Stimulated activated naive CD8-positive, alpha-beta T cell treated with anti-CD3 and anti-CD28 coated beads, Interleukin-15, Interleukin-2, amounts not matched to agents 100 ng/mL and 50 ng/mL, for 24 hours (primary cell): ENCODE results near the gene GPX5.

Experiments
- H3K27ac Mint-ChIP-seq: one replicate; pipeline ENCODE4 v1.8.0; 2021; ENCODE audit warnings: mild to moderate bottlenecking, mixed read lengths
- H3K27me3 Mint-ChIP-seq: one replicate; pipeline ENCODE4 v1.8.0; 2021; ENCODE audit warnings: mixed read lengths
- H3K36me3 Mint-ChIP-seq: one replicate; pipeline ENCODE4 v1.8.0; 2021; ENCODE audit warnings: low read depth, mixed read lengths
- H3K4me1 Mint-ChIP-seq: one replicate; pipeline ENCODE4 v1.8.0; 2021; ENCODE audit warnings: low read depth, mixed read lengths
- H3K4me3 Mint-ChIP-seq: one replicate; pipeline ENCODE4 v1.8.0; 2021; ENCODE audit warnings: mild to moderate bottlenecking, mixed read lengths
- H3K9me3 Mint-ChIP-seq: one replicate; pipeline ENCODE4 v1.8.0; 2021; ENCODE audit warnings: mixed read lengths

The GPX5 gene

DNA sequence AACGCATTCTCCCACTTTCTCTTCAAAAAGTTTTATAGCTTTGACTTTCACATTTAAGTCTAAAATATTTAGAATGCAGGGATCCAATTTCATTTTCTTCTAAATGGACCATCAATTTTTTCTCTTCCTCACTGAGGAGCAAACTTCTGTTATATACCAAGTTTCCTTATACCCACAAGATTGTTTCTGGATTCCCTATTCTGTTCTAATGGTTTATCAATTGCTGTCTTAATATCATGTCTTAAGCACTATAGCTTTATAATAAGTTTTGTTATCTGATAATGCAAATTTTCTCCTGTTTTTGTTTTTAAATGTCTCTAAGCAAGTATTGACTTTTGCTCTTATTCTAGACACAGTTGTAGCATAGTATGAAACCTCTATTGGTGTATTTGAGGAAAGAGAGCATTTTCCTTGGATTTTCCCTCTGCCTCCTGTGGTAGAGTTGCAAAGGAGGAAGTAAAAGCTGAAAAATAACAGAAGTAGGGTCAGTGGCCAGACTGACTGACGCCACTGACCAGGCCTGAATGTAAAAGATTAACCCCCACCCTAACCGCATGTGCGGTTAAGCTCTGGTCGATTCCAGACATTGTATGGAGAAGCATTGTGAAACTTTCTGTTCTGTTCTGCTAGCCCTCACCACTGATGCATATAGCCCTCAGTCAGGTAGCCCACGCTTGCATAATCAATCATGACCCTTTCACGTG lies 40.3 kb downstream of the GPX5 start:
- H3K4me1 Mint-ChIP-seq = no peaks in the 10 kb centered on the region

DNA sequence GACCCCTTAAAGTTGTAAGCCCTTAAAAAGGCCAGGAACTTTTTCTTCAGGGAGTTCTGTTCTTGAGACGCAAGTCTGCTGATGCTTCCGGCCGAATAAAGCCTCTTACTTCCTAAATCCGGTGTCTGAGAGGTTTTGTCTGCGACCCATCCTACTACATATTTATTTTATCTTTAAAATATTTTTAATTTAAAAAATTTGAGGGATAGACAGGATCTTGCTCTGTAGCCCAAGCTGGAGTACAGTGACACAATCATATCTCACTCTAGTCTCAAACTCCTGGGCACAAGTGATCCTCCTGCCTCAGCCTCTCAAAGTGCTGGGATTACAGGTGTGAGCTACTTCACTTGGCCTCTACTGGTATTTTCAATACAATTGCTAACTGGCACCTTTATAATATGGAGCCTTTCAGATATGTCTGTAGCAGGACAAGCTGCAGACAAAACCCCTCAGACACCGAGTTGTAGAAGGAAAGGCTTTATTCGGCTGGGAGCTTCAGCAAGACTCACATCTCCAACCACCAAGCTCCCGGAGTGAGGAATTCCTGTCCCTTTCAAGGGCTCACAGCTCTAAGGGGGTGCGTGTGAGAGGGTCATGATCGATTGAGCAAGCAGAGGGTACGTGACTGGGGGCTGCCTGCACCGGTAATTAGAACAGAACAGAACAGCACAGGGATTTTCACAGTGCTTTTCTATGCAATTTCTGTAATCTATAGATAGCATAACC lies 41.0 kb downstream of the GPX5 start:
- Mint-ChIP-seq H3K9me3 (no peaks in the 10 kb centered on the region), H3K36me3 (no peaks in the 10 kb centered on the region), H3K4me1 (no peaks in the 10 kb centered on the region), H3K27ac (no peak overlapping the region), H3K27me3 (peaks cover 60% of the 10 kb centered on the region), H3K4me3 (no peak overlapping the region)

More for the DNA sequence above, 40.3 kb downstream of the GPX5 start:
- Mint-ChIP-seq H3K36me3 (no peaks in the 10 kb centered on the region), H3K9me3 (no peaks in the 10 kb centered on the region), H3K27me3 (peaks cover 60% of the 10 kb centered on the region), H3K27ac (no peak overlapping the region), H3K4me3 (no peak overlapping the region)

DNA sequence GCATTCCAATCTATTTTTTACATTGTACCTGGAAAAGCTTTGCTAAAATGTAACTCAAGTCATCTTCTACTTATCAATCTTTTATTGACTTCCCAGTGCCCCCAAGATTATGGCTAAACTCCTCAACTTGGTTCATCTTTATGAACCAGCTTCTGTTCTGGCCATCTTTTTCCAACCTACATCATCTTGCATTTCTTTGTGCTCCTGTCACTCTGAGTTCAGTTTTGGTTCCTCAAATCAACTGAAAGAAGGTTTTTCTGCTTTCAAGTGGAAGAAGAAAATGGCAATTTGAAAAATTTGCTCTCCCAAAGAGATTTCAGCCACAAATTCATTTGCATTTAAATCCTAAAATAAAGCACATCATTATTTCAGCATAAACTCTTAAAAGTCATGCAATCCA lies 41.8 kb downstream of the GPX5 start:
- peaks cover 61% of the 10 kb centered on the region for H3K27me3 Mint-ChIP-seq
- H3K27ac Mint-ChIP-seq = no peak overlapping the region
- no peak overlapping the region for H3K4me3 Mint-ChIP-seq
- H3K36me3 Mint-ChIP-seq = no peaks in the 10 kb centered on the region
- H3K4me1 Mint-ChIP-seq = no peaks in the 10 kb centered on the region
- H3K9me3 Mint-ChIP-seq = no peaks in the 10 kb centered on the region

DNA sequence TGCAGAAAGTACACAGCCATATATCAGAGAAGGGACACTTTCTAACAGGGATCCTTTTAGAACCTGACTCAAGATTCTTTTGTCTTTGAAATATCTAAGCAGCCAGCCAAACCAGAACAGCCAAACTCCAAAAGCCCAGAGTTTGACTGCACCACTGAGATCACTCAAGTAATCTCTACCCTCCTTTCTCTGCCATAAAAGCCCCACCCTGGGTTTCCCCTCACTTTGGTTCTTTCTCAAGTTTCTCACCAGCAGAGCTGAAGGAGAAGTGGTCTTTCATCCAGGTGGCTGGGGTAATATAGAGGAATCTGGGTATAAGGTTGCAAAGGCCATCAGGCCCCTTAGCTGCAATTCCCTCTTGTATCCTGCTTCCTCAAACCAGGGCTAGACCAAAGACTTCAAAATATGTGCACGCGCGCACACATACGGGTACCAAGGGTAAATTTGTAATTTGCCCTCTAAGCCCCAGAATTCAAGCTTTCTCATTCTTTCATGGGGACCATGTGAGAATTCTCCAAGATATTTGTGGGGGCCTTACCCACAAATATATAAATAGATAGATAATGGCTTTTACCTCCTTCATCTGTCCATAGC lies 42.9 kb downstream of the GPX5 start:
- no peaks in the 10 kb centered on the region for H3K36me3 Mint-ChIP-seq
- H3K9me3 Mint-ChIP-seq = no peaks in the 10 kb centered on the region
- no peak overlapping the region for H3K27ac Mint-ChIP-seq
- H3K27me3 Mint-ChIP-seq = peaks cover 65% of the 10 kb centered on the region
- H3K4me1 Mint-ChIP-seq = no peaks in the 10 kb centered on the region
- H3K4me3 Mint-ChIP-seq = no peak overlapping the region

DNA sequence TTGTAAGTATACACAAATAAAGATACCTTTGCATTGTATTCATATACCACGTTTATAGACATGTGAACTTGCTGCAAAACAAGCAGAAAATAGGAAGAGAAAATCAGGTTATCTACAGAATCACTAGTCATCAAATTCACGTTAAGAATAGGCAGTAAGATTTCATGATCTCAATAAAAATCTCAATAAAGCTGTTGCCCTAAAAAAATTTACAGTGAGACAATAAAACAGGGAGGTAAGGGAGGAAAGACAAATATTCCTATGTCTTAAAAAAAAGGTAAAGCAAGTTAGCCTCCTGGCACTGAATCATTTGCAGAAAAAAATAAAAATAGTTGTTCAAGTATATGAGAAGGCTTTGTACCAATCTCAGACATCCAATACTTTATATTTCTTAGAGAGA lies 44.1 kb downstream of the GPX5 start:
- Mint-ChIP-seq H3K27ac (no peak overlapping the region), H3K9me3 (no peaks in the 10 kb centered on the region), H3K36me3 (no peaks in the 10 kb centered on the region), H3K4me3 (no peak overlapping the region), H3K27me3 (peaks cover 66% of the 10 kb centered on the region), H3K4me1 (no peaks in the 10 kb centered on the region)

DNA sequence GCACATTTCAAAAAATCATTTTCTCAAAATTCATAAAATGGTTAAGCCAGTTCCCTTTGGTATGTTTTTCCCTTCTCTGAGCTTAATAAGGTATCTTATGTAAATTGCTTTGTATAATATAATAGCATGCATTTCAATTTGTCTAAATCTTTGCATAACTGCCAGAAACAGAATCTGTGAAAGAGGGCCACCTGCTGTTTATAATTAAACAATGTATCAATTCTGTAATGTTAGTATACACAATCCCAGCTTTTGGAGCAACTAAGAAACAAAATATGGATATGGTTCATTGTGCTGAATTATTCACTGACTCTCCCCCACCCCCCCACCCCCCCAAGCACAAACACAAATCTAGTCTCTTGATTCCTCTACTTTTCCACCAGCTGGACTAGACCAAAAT lies 54.8 kb downstream of the GPX5 start:
- Mint-ChIP-seq H3K36me3 (no peaks in the 10 kb centered on the region), H3K9me3 (no peaks in the 10 kb centered on the region), H3K4me1 (no peaks in the 10 kb centered on the region), H3K27me3 (peaks cover 33% of the 10 kb centered on the region), H3K27ac (no peak overlapping the region), H3K4me3 (no peak overlapping the region)

DNA sequence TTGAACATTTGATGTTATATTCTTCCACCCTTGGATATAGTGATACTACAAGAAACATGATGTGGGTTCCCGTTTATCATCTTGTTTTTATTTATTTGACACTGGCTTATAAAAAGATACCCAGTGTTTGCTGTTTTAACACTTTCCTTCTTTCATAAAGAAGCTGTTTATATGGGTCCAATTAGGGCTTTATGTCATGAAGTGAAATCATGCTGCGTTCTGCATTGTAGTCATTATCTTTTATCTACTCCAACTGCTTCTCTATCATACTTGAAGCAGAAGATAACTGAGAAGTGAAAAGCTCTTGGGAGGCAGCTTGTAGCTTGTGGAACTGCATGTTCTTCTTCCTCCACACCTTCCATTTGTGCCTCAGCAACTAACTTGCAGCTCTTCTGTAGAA lies 57.8 kb downstream of the GPX5 start:
- no peak overlapping the region for H3K4me3 Mint-ChIP-seq
- no peak overlapping the region for H3K27ac Mint-ChIP-seq
- peaks cover 18% of the 10 kb centered on the region for H3K4me1 Mint-ChIP-seq
- H3K9me3 Mint-ChIP-seq = no peaks in the 10 kb centered on the region
- H3K36me3 Mint-ChIP-seq = no peaks in the 10 kb centered on the region
- peaks cover 47% of the 10 kb centered on the region for H3K27me3 Mint-ChIP-seq
